Skeletal muscle tissue (tissue), 4 donors: ENCODE results near the gene ZNF326. TPM values are rescaled to one million over a fixed set of nuclear protein-coding genes. Genes with fewer than 3 reads are reported as not detected.
"Not testable (repeated sequence)": the region's sequence is repeated elsewhere in the genome, so short reads cannot be mapped to it uniquely, and the experiment has no call there.

Source experiments
- H3K27ac ChIP-seq: one replicate; pipeline ENCODE4 v1.7.0; 2013; ENCODE audit warnings: mild to moderate bottlenecking, low read depth, low read length, inconsistent platforms
- H3K27me3 ChIP-seq, 3 donors: one replicate each; pipeline ENCODE4 v1.7.0; 2013; ENCODE audit warnings: low read length in 3 of 3; ENCODE audit not compliant: control insufficient read depth in 3 of 3, insufficient read depth in 3 of 3
- H3K36me3 ChIP-seq, 3 donors: one replicate each; pipeline ENCODE4 v1.7.0; 2013; ENCODE audit warnings: low read length in 3 of 3; ENCODE audit not compliant: control insufficient read depth in 3 of 3, insufficient read depth in 3 of 3
- H3K4me1 ChIP-seq, 3 donors: one replicate each; pipeline ENCODE4 v1.7.0; 2013; ENCODE audit warnings: low read length in 3 of 3, mild to moderate bottlenecking in 3 of 3; ENCODE audit not compliant: control insufficient read depth in 3 of 3, insufficient read depth in 3 of 3
- H3K4me3 ChIP-seq, 3 donors: one replicate each; pipeline ENCODE4 v1.7.0; 2013; ENCODE audit warnings: low read length in 3 of 3
- H3K9ac ChIP-seq, 3 donors: one replicate each; pipeline ENCODE4 v1.7.0; 2013; ENCODE audit warnings: low read length in 3 of 3, mild to moderate bottlenecking in 3 of 3, moderate library complexity in 2 of 3, low read depth in 1 of 3
- H3K9me3 ChIP-seq, 3 donors: one replicate each; pipeline ENCODE4 v1.7.0; 2013; ENCODE audit warnings: low read length in 3 of 3; ENCODE audit not compliant: control insufficient read depth in 3 of 3
- total RNA-seq: library from RNA; depleted of rRNA; stranded (reverse); fragments of >200 nt; gene quantifications from one replicate; pipeline ENCODE4 v1.2.3, GENCODE V29; 2014
- donor health status: Osteomylitis.

Gene ZNF326
- total RNA-seq, 1 donor from 2014 or later: 7.8 TPM

DNA sequence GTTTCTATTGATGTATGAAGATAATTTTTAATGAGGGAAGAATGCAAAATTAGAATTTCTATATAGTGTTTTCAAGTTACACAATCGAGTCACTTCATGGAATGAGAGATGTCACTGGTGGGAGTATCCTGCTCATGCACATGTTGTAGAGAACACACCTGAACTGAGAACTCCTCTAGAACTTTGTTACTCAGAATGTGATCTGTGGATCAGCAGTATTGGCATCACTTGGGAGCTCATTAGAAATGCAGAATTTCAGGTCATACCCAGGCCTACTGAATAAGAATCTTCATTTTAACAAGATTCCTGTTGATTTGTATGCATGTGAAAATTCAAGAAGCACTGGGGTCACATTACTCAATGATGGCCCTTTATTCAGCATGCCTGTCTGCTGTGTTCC is 28.8 kb downstream of the ZNF326 start:
- Histone ChIP-seq H3K4me1 (no peaks in the 10 kb centered on the region), H3K9me3 (no peaks in the 10 kb centered on the region), H3K27ac (no peak overlapping the region), H3K9ac (no peak overlapping the region), H3K4me3 (no peak overlapping the region), H3K27me3 (no peaks in the 10 kb centered on the region), H3K36me3 (peaks cover 47 to 71% (median 57%) of the 10 kb centered on the region in 3 donors)

DNA sequence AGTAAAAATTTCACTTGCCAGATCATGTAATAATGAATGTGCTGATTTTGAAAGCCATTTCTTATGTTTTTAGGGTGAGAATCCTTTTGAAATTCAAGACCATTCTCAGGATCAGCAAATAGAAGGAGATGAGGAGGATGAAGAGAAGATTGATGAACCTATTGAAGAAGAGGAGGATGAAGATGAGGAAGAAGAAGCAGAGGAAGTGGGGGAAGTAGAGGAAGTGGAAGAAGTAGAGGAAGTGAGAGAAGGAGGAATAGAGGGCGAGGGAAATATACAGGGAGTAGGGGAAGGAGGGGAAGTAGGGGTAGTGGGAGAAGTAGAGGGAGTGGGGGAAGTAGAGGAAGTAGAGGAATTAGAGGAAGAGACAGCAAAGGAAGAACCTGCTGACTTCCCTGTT is 32.4 kb downstream of the ZNF326 start:
- Histone ChIP-seq H3K27ac (no peak overlapping the region), H3K9ac (no peak overlapping the region), H3K27me3 (no peaks in the 10 kb centered on the region), H3K4me3 (no peak overlapping the region), H3K36me3 (peaks cover 36 to 44% (median 38%) of the 10 kb centered on the region in 3 donors), H3K4me1 (no peaks in the 10 kb centered on the region), H3K9me3 (no peaks in the 10 kb centered on the region)

DNA sequence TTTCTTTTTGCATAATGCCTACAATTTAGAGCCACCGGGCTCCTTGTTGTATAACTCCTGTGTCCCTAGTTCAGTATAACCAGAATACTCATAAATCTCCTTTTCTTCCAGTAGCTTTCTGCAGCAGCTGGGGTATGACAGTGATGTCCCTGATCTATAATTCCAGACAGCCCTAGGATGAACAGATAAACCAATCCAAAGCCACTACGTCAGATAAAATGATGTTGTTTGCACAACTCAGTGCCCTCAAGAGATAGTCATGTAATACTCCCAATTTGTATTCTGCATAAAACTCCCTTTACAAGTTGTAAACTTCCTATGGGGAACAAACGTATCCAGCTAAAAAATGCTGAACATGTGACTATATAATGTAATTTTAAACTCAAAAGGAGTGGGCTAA is 44.7 kb downstream of the ZNF326 start:
- Histone ChIP-seq H3K27ac (no peak overlapping the region), H3K9ac (no peak overlapping the region), H3K9me3 (no peaks in the 10 kb centered on the region), H3K36me3 (no peaks in the 10 kb centered on the region), H3K27me3 (no peaks in the 10 kb centered on the region), H3K4me1 (no peaks in the 10 kb centered on the region), H3K4me3 (no peak overlapping the region)

DNA sequence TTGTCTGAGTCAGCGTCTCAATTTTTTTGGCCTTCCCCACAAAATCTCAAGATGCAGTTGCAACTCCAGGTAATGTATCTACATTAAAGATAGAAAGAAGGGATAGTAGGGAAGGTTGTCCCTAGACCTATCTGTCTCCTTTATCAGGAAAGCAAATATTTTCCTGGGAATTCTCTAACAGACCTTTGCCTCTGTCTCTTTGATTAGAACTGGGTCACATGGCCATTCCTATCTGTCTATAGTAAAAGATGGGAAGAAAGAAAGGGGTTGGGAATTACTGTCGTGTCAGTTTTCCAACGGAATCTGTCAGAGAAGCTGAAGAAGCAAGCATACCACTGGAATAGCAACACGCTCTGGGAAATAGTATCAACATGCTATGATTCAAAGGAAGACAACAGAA is 48.7 kb downstream of the ZNF326 start:
- no peak overlapping the region for H3K27ac ChIP-seq
- no peaks in the 10 kb centered on the region for H3K4me1 ChIP-seq
- H3K9me3 ChIP-seq: no peaks in the 10 kb centered on the region
- no peaks in the 10 kb centered on the region for H3K36me3 ChIP-seq
- H3K27me3 ChIP-seq: peaks cover 0 to 3% (median 0%) of the 10 kb centered on the region in 3 donors
- no peak overlapping the region for H3K4me3 ChIP-seq
- no peak overlapping the region for H3K9ac ChIP-seq

DNA sequence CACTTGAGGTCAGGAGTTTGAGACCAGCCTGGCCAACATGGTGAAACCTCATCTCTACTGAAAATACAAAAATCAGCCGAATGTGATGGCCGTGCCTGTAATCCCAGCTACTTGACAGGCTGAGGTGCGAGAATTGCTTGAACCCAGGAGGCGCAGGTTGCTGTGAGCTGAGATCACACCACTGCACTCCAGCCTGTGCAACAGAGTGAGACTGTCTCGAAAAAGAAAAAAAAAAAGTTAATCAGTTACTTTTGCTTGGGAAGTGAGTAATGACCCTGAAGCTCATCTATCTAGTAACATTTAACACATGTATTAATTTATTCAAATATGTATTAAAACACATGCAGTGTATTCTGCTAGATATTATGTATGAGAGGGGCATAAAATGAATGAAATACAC is 49.4 kb downstream of the ZNF326 start:
- Histone ChIP-seq H3K4me1 (no peaks in the 10 kb centered on the region), H3K36me3 (no peaks in the 10 kb centered on the region), H3K4me3 (no peak overlapping the region), H3K9me3 (no peaks in the 10 kb centered on the region), H3K9ac (no peak overlapping the region), H3K27me3 (peaks cover 0 to 3% (median 0%) of the 10 kb centered on the region in 3 donors), H3K27ac (no peak overlapping the region)

DNA sequence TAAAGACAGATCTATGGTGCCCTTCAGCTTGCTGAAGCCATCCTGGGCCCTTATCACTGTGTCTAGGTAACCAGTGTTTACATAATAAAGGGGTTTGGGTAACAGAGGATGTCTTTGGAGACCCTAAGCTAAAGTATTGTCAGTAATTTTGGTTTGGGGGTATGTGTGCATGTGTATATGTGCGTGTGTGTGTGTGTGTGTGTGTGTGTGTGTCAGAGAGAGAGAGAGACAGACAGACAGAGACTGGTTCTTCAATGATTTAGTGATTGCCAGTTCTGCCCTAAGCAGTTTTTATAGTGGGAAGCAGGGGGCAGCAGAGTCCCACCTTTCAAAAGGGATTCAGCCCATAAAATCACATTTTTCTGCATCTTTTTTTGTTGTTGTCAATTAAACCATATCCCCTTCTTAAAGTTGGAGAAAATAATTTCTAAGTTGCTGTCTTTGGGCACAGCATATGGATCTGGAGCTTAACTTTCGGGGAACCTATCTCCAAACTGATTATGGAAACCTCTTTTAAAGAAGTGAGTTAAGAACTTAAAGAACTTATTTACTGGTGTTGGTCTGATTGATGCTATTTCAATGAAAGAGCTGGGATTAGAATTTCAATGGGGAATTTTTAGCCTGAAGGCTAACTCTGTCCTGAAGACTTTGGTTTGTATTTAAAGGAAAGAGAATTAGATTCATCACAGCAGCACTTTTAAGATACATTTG is 51.1 kb downstream of the ZNF326 start:
- no peak overlapping the region for H3K9ac ChIP-seq
- no peak overlapping the region for H3K27ac ChIP-seq
- H3K36me3 ChIP-seq: no peaks in the 10 kb centered on the region
- H3K4me1 ChIP-seq: no peaks in the 10 kb centered on the region
- no peak overlapping the region for H3K4me3 ChIP-seq
- H3K9me3 ChIP-seq: no peaks in the 10 kb centered on the region
- peaks cover 0 to 3% (median 0%) of the 10 kb centered on the region in 3 donors for H3K27me3 ChIP-seq

DNA sequence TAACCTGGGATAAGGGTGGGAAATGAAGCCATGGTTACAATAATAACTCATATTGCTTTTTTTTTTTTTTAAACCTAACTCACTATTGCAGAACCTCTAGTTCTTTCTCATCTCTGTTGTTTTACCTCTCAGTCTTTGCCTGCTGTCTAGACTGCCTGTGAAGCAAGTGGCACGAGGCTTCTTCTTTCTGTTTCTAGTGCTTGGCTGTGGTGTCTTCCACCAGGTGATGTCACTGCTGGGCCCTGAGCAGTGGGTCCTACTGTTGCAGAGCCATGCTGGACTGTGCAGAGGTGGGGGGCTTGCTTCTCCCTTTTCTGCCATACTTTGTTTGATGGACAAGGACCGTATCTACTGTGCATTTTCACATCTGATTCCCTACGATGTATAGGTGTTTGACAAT is 51.7 kb downstream of the ZNF326 start:
- Histone ChIP-seq H3K36me3 (no peaks in the 10 kb centered on the region), H3K27ac (no peak overlapping the region), H3K27me3 (peaks cover 0 to 3% (median 0%) of the 10 kb centered on the region in 3 donors), H3K4me3 (no peak overlapping the region), H3K9me3 (no peaks in the 10 kb centered on the region), H3K9ac (no peak overlapping the region), H3K4me1 (no peaks in the 10 kb centered on the region)

DNA sequence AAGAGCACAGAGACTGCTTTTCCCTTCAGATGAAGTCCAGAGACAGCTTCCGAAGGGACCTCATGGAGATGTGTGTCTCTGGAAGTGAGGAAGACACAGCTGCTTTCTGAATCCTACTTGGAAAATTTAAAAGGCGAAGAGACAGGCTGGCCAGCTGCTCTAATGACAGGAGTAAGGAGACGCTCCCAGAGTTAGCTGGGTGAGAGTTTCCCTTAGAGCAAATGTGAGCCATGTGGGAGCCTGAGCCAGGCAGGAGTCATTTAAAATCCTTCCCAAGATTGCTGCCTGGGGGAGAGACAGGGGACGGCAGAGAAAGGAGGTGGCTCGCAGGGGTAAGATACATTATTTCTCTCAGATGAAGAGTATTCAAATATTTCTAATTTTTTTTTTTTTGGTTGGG is 53.1 kb downstream of the ZNF326 start:
- no peaks in the 10 kb centered on the region for H3K4me1 ChIP-seq
- no peaks in the 10 kb centered on the region for H3K9me3 ChIP-seq
- no peak overlapping the region for H3K9ac ChIP-seq
- peaks cover 0 to 3% (median 0%) of the 10 kb centered on the region in 3 donors for H3K27me3 ChIP-seq
- H3K36me3 ChIP-seq: no peaks in the 10 kb centered on the region
- H3K27ac ChIP-seq: no peak overlapping the region
- H3K4me3 ChIP-seq: no peak overlapping the region

DNA sequence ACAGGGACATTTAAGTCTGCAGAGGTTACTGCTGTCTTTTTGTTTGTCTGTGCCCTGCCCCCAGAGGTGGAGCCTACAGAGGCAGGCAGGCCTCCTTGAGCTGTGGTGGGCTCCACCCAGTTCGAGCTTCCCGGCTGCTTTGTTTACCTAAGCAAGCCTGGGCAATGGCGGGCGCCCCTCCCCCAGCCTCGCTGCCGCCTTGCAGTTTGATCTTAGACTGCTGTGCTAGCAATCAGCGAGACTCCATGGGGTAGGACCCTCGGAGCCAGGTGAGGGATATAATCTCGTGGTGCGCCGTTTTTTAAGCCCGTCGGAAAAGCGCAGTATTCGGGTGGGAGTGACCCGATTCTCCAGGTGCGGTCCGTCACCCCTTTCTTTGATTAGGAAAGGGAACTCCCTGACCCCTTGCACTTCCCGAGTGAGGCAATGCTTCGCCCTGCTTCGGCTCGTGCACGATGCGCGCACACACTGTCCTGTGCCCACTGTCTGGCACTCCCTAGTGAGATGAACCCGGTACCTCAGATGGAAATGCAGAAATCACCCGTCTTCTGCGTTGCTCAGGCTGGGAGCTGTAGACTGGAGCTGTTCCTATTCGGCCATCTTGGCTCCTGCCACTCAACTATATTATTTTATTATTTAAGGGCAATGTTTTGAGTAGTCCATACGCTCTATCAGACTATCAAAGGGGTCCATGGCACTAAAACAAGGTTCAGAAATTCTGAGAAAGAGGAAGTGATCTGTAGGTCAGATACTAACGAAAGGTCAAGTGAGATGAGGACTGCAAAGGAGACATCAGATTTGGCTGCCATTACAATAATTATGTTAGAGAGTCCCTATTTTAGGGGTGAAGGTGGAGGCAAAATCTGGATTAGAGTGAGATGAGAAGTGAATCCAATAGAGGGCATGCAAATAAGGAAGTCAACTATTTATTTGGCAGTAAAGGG is 68.1 kb downstream of the ZNF326 start:
- H3K4me1 ChIP-seq, H3K36me3 ChIP-seq, H3K27ac ChIP-seq, H3K9ac ChIP-seq, H3K4me3 ChIP-seq, H3K9me3 ChIP-seq, H3K27me3 ChIP-seq: not testable (repeated sequence)

DNA sequence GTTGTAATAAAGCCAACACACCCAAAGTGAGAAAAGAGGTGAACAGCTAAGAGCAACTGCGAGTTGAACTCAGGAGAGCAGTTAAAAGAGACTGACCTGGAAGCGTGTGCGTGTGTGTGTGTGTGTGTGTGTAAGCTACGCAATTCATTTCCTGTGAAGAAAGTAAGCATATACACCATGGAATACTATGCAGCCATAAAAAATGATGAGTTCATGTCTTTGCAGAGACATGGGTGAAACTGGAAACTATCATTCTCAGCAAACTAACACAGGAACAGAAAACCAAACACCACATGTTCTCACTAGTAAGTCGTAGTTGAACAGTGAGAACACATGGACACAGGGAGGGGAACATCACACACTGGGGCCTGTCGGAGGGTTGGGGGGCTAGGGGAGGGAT is 69.2 kb downstream of the ZNF326 start:
- not testable (repeated sequence) for H3K9me3 ChIP-seq, H3K9ac ChIP-seq, H3K36me3 ChIP-seq, H3K27me3 ChIP-seq, H3K4me1 ChIP-seq, H3K27ac ChIP-seq, H3K4me3 ChIP-seq
